GM19035 (cell line): Measurements from ENCODE around the gene AKAP8L.

Source experiments
- ATAC-seq: cut with Tn5 transposase; IDR thresholded peaks from one replicate; pipeline ENCODE4 v1.9.1; 2021; ENCODE audit not compliant: unreplicated experiment

The AKAP8L gene

GRCh38 chr19:15449620-15450527 is 31.1 kb upstream of the AKAP8L start, which contains the start of gene WIZ:
Gene WIZ, minus strand, starts transcription at chr19:15449956. Its CDS starts 1,649 bp downstream, at chr19:15448307.
- ATAC-seq: peak; percentile 61

GRCh38 chr19:15448778-15449619 is 30.2 kb upstream of the AKAP8L start:
- ATAC-seq: no peak

GRCh38 chr19:15448044-15448777 is 29.4 kb upstream of the AKAP8L start:
- no peak for ATAC-seq

GRCh38 chr19:15447057-15447456 is 28.3 kb upstream of the AKAP8L start:
- ATAC-seq: no peak

- no peak for ATAC-seq
Observed at GRCh38 chr19:15445807-15446376, 27.1 kb upstream of the AKAP8L start.

GRCh38 chr19:15445227-15445605 is 26.4 kb upstream of the AKAP8L start:
- no peak for ATAC-seq

- ATAC-seq: no peak
Observed at GRCh38 chr19:15444505-15445226, 25.9 kb upstream of the AKAP8L start.

GRCh38 chr19:15443838-15444237 is 25.1 kb upstream of the AKAP8L start:
- ATAC-seq: no peak

- no peak for ATAC-seq
Observed at GRCh38 chr19:15443325-15443724, 24.5 kb upstream of the AKAP8L start.

GRCh38 chr19:15442142-15442920 is 23.5 kb upstream of the AKAP8L start:
- ATAC-seq: no peak

- ATAC-seq: no peak
Observed at GRCh38 chr19:15441317-15441716, 22.5 kb upstream of the AKAP8L start.

- ATAC-seq: no peak
Observed at GRCh38 chr19:15439821-15440641, 21.2 kb upstream of the AKAP8L start.

GRCh38 chr19:15439078-15439799 is 20.5 kb upstream of the AKAP8L start:
- ATAC-seq: no peak

- no peak for ATAC-seq
Observed at GRCh38 chr19:15438577-15438976, 19.8 kb upstream of the AKAP8L start.

GRCh38 chr19:15438124-15438496 is 19.3 kb upstream of the AKAP8L start:
- ATAC-seq: no peak

- ATAC-seq: no peak
Observed at GRCh38 chr19:15437355-15438123, 18.8 kb upstream of the AKAP8L start.

- ATAC-seq: no peak
Observed at GRCh38 chr19:15436826-15437110, 18.0 kb upstream of the AKAP8L start.
